ENCODE measurements around the gene UMOD. TPM values are rescaled to one million over a fixed set of nuclear protein-coding genes. Genes with fewer than 3 reads are reported as not detected.
A peak's percentile ranks its signal among the peaks of the same experiment; 100 is the strongest.

Gene UMOD
- total RNA-seq, 2 donors from 2014 or later = 12.7 to 31.3 TPM

DNA sequence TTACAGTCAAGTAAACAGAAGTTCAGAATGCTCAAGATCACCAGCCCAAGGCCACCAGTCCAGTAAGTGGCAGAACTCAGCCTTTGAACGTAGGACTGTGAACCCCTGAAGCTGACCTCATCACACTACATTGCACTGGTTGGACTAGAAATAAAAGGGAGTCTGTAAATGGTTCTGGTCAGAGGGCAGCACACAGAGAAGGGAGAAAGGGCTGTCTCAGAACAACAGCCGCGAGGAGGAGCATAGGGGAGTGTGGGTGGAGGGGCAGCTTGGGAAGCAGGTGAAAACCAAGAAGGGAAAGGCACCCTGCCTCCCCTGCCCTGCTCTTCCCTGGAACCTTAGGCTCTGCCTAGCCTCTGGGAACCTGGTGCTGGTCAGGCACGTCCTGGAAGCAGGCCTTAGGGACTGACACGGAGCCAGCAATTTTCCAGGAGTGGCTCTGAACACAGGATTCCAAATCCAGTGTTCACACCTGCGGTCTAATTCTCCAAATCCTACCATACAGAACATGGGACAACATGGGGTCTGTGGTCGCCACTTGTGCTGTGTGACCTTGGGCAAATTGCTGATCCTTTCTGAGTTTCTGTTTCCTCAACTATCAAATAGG lies 45.1 kb upstream of the UMOD start:
- no peak overlapping the region for H3K27ac ChIP-seq
- TF ChIP-seq, protein P1, sequence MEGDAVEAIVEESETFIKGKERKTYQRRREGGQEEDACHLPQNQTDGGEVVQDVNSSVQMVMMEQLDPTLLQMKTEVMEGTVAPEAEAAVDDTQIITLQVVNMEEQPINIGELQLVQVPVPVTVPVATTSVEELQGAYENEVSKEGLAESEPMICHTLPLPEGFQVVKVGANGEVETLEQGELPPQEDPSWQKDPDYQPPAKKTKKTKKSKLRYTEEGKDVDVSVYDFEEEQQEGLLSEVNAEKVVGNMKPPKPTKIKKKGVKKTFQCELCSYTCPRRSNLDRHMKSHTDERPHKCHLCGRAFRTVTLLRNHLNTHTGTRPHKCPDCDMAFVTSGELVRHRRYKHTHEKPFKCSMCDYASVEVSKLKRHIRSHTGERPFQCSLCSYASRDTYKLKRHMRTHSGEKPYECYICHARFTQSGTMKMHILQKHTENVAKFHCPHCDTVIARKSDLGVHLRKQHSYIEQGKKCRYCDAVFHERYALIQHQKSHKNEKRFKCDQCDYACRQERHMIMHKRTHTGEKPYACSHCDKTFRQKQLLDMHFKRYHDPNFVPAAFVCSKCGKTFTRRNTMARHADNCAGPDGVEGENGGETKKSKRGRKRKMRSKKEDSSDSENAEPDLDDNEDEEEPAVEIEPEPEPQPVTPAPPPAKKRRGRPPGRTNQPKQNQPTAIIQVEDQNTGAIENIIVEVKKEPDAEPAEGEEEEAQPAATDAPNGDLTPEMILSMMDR (IDR thresholded peaks at IDR 0.05) = no peak
- no peak for TF ChIP-seq POLR2A (IDR thresholded peaks at IDR 0.05)
- H3K36me3 ChIP-seq (replicated peaks in 1 of 2; ENCODE audit: insufficient read depth in 1 of 2, low read depth in 2 of 2) = no peaks in the 10 kb centered on the region
- DNase-seq (no peak), ATAC-seq (no peak)
- WGBS, 2 donors = 84 to 86% methylated on average over 7 of the region's 7 CpGs
- H3K9me3 ChIP-seq = no peaks in the 10 kb centered on the region
- H3K4me3 ChIP-seq = no peak overlapping the region
- intact Hi-C loops (cut with DNase I) = no loop called here
- H3K4me1 ChIP-seq = peaks cover 22% of the 10 kb centered on the region
- no peaks in the 10 kb centered on the region for H3K27me3 ChIP-seq

- H3K36me3 ChIP-seq (replicated peaks in 1 of 2; ENCODE audit: insufficient read depth in 1 of 2, low read depth in 2 of 2) = no peaks in the 10 kb centered on the region
- WGBS, 2 donors = 96% methylated on average over 7 of the region's 7 CpGs
- no peak for DNase-seq
- H3K9me3 ChIP-seq = no peaks in the 10 kb centered on the region
- no peak for ATAC-seq
- H3K4me1 ChIP-seq = peaks cover 20% of the 10 kb centered on the region
- intact Hi-C loops (cut with DNase I) = no loop called here
- no peak overlapping the region for H3K4me3 ChIP-seq
- no peak overlapping the region for H3K27ac ChIP-seq
- H3K27me3 ChIP-seq = no peaks in the 10 kb centered on the region
- no peak for TF ChIP-seq POLR2A (IDR thresholded peaks at IDR 0.05)
- TF ChIP-seq, protein P1 (IDR thresholded peaks at IDR 0.05) = no peak
Measured at GRCh38 chr16:20396846-20397467, 44.4 kb upstream of the UMOD start.

DNA sequence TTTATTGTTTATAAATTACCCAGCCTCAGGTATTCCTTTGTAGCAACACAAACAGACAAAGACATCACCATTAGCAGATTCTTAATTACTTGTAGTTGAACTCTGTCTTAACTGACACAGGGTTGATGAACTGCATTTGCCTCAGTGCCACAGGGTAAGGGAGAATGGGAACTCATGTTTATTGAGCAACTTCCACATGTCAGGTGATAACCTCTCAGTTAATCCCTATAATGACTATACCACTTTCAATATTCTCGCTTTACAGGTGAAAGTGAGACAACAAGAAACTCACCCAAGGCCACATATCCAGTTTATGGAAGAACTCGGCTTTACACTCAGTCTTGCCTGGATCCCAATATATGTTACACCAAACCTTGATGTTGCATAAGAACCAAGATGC lies 43.4 kb upstream of the UMOD start:
- H3K4me3 ChIP-seq = no peak overlapping the region
- no peaks in the 10 kb centered on the region for H3K9me3 ChIP-seq
- intact Hi-C loops (cut with DNase I) = no loop called here
- no peak for DNase-seq
- no peak for ATAC-seq
- H3K27ac ChIP-seq = no peak overlapping the region
- H3K27me3 ChIP-seq = no peaks in the 10 kb centered on the region
- peaks cover 10% of the 10 kb centered on the region for H3K4me1 ChIP-seq
- H3K36me3 ChIP-seq (replicated peaks in 1 of 2; ENCODE audit: insufficient read depth in 1 of 2, low read depth in 2 of 2) = no peaks in the 10 kb centered on the region
- no peak for TF ChIP-seq POLR2A (IDR thresholded peaks at IDR 0.05)
- TF ChIP-seq, protein P1 (IDR thresholded peaks at IDR 0.05) = no peak
- WGBS, 2 donors = 65 to 98% methylated on average over 2 of the region's 2 CpGs

- no peaks in the 10 kb centered on the region for H3K27me3 ChIP-seq
- H3K4me3 ChIP-seq = no peak overlapping the region
- intact Hi-C loops (cut with DNase I) = no loop called here
- no peak for TF ChIP-seq POLR2A (IDR thresholded peaks at IDR 0.05)
- TF ChIP-seq, protein P1 (IDR thresholded peaks at IDR 0.05) = no peak
- H3K4me1 ChIP-seq = peaks cover 8% of the 10 kb centered on the region
- 52 to 56% methylated on average over 2 of the region's 2 CpGs for WGBS, 2 donors
- peak overlapping the region in 2 of 4 donors; percentile 30 to 48 for H3K27ac ChIP-seq
- ATAC-seq = no peak
- H3K36me3 ChIP-seq (replicated peaks in 1 of 2; ENCODE audit: insufficient read depth in 1 of 2, low read depth in 2 of 2) = no peaks in the 10 kb centered on the region
- H3K9me3 ChIP-seq = no peaks in the 10 kb centered on the region
- peak in 3 of 4 donors; percentile 20 to 41 (median 24) for DNase-seq
Measured at GRCh38 chr16:20393801-20394577, 41.5 kb upstream of the UMOD start.
